Parathyroid adenoma (tissue), 2 donors: Measurements from ENCODE around the gene LYPD8.

Experiments used
- H2AFZ ChIP-seq: fragments of 300-600 bp; sonication (generic); one replicate; pipeline ENCODE4 v1.7.0; 2017; ENCODE audit warnings: antibody characterized with exemption, mild to moderate bottlenecking
- H3K27ac ChIP-seq: fragments of 300-600 bp; sonication (generic); one replicate; pipeline ENCODE4 v1.7.0; 2017
- H3K27me3 ChIP-seq: fragments of 300-600 bp; sonication (generic); one replicate; pipeline ENCODE4 v1.7.0; 2017; ENCODE audit warnings: low read length; ENCODE audit not compliant: control insufficient read depth, insufficient read depth
- H3K36me3 ChIP-seq: fragments of 300-600 bp; sonication (generic); one replicate; pipeline ENCODE4 v1.7.0; 2017; ENCODE audit warnings: low read length; ENCODE audit not compliant: control insufficient read depth, insufficient read depth
- H3K4me1 ChIP-seq: fragments of 300-600 bp; sonication (generic); one replicate; pipeline ENCODE4 v1.7.0; 2017; ENCODE audit warnings: control low read depth
- H3K4me2 ChIP-seq: fragments of 300-600 bp; sonication (generic); one replicate; pipeline ENCODE4 v1.7.0; 2017; ENCODE audit warnings: low read length
- H3K4me3 ChIP-seq: fragments of 300-600 bp; sonication (generic); one replicate; pipeline ENCODE4 v1.7.0; 2017; ENCODE audit warnings: low read depth, low read length
- H3K79me2 ChIP-seq: fragments of 300-600 bp; sonication (generic); one replicate; pipeline ENCODE4 v1.7.0; 2017; ENCODE audit warnings: control low read depth
- H3K9ac ChIP-seq: fragments of 300-600 bp; sonication (generic); one replicate; pipeline ENCODE4 v1.7.0; 2017; ENCODE audit warnings: mild to moderate bottlenecking
- H3K9me3 ChIP-seq: fragments of 300-600 bp; sonication (generic); one replicate; pipeline ENCODE4 v1.7.0; 2017; ENCODE audit warnings: low read length; ENCODE audit not compliant: control insufficient read depth
- CTCF ChIP-seq: fragments of 300-600 bp; sonication (generic); IDR thresholded peaks from one replicate; pipeline ENCODE4 v1.7.0; 2017; ENCODE audit warnings: antibody characterized with exemption, mild to moderate bottlenecking
- donor health status: primary hyperparathyroidism.

The LYPD8 gene

GRCh38 chr1:248751635-248752034 is 3.9 kb downstream of the LYPD8 start:
- H3K4me2 ChIP-seq = no peak overlapping the region
- H3K4me3 ChIP-seq = no peak overlapping the region
- no peaks in the 10 kb centered on the region for H3K79me2 ChIP-seq
- H3K9me3 ChIP-seq = no peaks in the 10 kb centered on the region
- H3K36me3 ChIP-seq = no peaks in the 10 kb centered on the region
- no peak overlapping the region for H2AFZ ChIP-seq
- H3K27me3 ChIP-seq = no peaks in the 10 kb centered on the region
- no peaks in the 10 kb centered on the region for H3K4me1 ChIP-seq
- TF ChIP-seq CTCF = no peak
- H3K9ac ChIP-seq = no peak overlapping the region
- H3K27ac ChIP-seq = no peak overlapping the region

GRCh38 chr1:248751142-248751541 is 4.4 kb downstream of the LYPD8 start:
- Histone ChIP-seq H3K9ac (no peak overlapping the region), H3K4me2 (no peak overlapping the region), H3K4me1 (no peaks in the 10 kb centered on the region), H3K9me3 (no peaks in the 10 kb centered on the region), H3K79me2 (no peaks in the 10 kb centered on the region), H3K27ac (no peak overlapping the region), H3K4me3 (no peak overlapping the region), H3K36me3 (no peaks in the 10 kb centered on the region), H3K27me3 (no peaks in the 10 kb centered on the region), H2AFZ (no peak overlapping the region)
- TF ChIP-seq CTCF = no peak

- H3K4me3 ChIP-seq = no peak overlapping the region
- no peaks in the 10 kb centered on the region for H3K4me1 ChIP-seq
- TF ChIP-seq CTCF = no peak
These were observed 5.1 kb downstream of the LYPD8 start for GRCh38 chr1:248750496-248750895.

GRCh38 chr1:248748211-248748610 is 7.3 kb downstream of the LYPD8 start:
- no peak for TF ChIP-seq CTCF
- H2AFZ ChIP-seq = no peak overlapping the region
- H3K4me2 ChIP-seq = no peak overlapping the region
- no peak overlapping the region for H3K27ac ChIP-seq
- no peaks in the 10 kb centered on the region for H3K79me2 ChIP-seq
- H3K9ac ChIP-seq = no peak overlapping the region
- H3K9me3 ChIP-seq = no peaks in the 10 kb centered on the region
- no peaks in the 10 kb centered on the region for H3K4me1 ChIP-seq
- H3K36me3 ChIP-seq = no peaks in the 10 kb centered on the region
- H3K4me3 ChIP-seq = no peak overlapping the region
- H3K27me3 ChIP-seq = no peaks in the 10 kb centered on the region

More at GRCh38 chr1:248750496-248750895, 5.1 kb downstream of the LYPD8 start:
- H3K4me2 ChIP-seq = no peak overlapping the region
- H3K9me3 ChIP-seq = no peaks in the 10 kb centered on the region
- H3K36me3 ChIP-seq = no peaks in the 10 kb centered on the region
- H2AFZ ChIP-seq = no peak overlapping the region
- no peaks in the 10 kb centered on the region for H3K79me2 ChIP-seq
- H3K9ac ChIP-seq = no peak overlapping the region
- no peaks in the 10 kb centered on the region for H3K27me3 ChIP-seq
- H3K27ac ChIP-seq = no peak overlapping the region

- Histone ChIP-seq H3K4me2 (no peak overlapping the region), H3K79me2 (no peaks in the 10 kb centered on the region), H3K27me3 (peaks cover 6% of the 10 kb centered on the region), H3K9ac (no peak overlapping the region), H3K4me1 (no peaks in the 10 kb centered on the region), H3K36me3 (no peaks in the 10 kb centered on the region), H3K4me3 (no peak overlapping the region), H3K9me3 (no peaks in the 10 kb centered on the region), H2AFZ (no peak overlapping the region), H3K27ac (no peak overlapping the region)
- TF ChIP-seq CTCF = no peak
These were observed 14.7 kb downstream of the LYPD8 start for GRCh38 chr1:248740876-248741275.
